Measurements from ENCODE around the gene ARMC12. TPM values are rescaled to one million over a fixed set of nuclear protein-coding genes. Genes with fewer than 3 reads are reported as not detected.

ARMC12 gene
- total and polyA plus RNA-seq, 2 of the 13 experiments (the other 11 are each of a cell fraction or from before 2014, with no cell fraction given), result 1.3 TPM; not detected in 1

GRCh38 chr6:35739645-35740524, 3.1 kb downstream of the ARMC12 start:
- DNase-seq (ENCODE audit: low spot score) (peak; percentile 94), ATAC-seq (peak; percentile 76), FAIRE-seq (peak; percentile 91)
- 44% methylated on average over 5 of the region's 5 CpGs for WGBS (ENCODE audit: low lambda C conversion rate)
- intact Hi-C loops (cut with micrococcal nuclease; ENCODE audit: unreplicated experiment), result loop anchor here (10.0 kb wide), 1 partner anchor 445 kb away; the partner anchor contains the start of gene DEF6
- Histone ChIP-seq H3K9ac (ENCODE audit: insufficient read depth, low read depth, low read length) (peak overlapping the region; percentile 58), H3K79me2 (ENCODE audit: insufficient read depth, low read length) (no peaks in the 10 kb centered on the region), H3K4me1 (ENCODE audit: insufficient read depth, low read length) (peaks cover 74% of the 10 kb centered on the region), H2AFZ (ENCODE audit: low read length) (peak overlapping the region; percentile 59), H3K4me2 (ENCODE audit: low read depth, low read length) (peak overlapping the region; percentile 74), H3K36me3 (replicated peaks in 1 of 2; ENCODE audit: control insufficient read depth in 1 of 2, insufficient read depth in 2 of 2, low read length in 2 of 2) (no peaks in the 10 kb centered on the region), H3K9me3 (ENCODE audit: low read length) (no peaks in the 10 kb centered on the region), H3K4me3 (replicated peaks in 1 of 3; ENCODE audit: insufficient read depth in 1 of 3, low read depth in 2 of 3, low read length in 3 of 3) (peak overlapping the region in 2 of 3 experiments; percentile 22 to 42; a peak in 4 of 6 replicates), H4K20me1 (ENCODE audit: insufficient read depth, low read length) (no peaks in the 10 kb centered on the region), H3K27ac (ENCODE audit: extremely low read length, insufficient read depth, low read length) (peak overlapping the region; percentile 79), H3K27me3 (ENCODE audit: control insufficient read depth in 1 of 2, insufficient read depth in 2 of 2, low read length in 2 of 2) (no peaks in the 10 kb centered on the region)
- POLR2A ChIA-PET, result interaction anchor here (0.8 to 1.2 kb wide), 6 partner anchors 14 to 267 kb away, joined by 3 to 8 read pairs (median 4); partner anchors contain the start of gene TEAD3
- BruUV-seq (replicated peaks), result no TSS peak
- in situ Hi-C loops (cut with HindIII; ENCODE audit: extremely low pct_ligation_motif_present, low pct_unique_long_range_greater_than_20kb), result loop anchor here (5.0 to 10.0 kb wide), 2 partner anchors 158 to 425 kb away; no protein-coding TSS in a partner anchor
- CTCF ChIA-PET (ENCODE audit: low intra/inter-chr PET ratio, low total read pairs), result interaction anchor here (1.1 kb wide), 1 partner anchor 156 kb away, joined by 3 read pairs; no protein-coding TSS in a partner anchor
- no peak; the same call in 1 of the 2 replicates for TF ChIP-seq RARA (CRISPR knock-in tag; IDR thresholded peaks at IDR 0.05)
- 0 out of 2 replicates have a peak, but pooled peaks have one; percentile 68 for TF ChIP-seq PPARG (CRISPR knock-in tag; conservative IDR thresholded peaks at IDR 0.05)
- TF ChIP-seq ZNF20 (CRISPR knock-in tag; IDR thresholded peaks at IDR 0.05), result no peak
- TF ChIP-seq RXRB (CRISPR knock-in tag; IDR thresholded peaks at IDR 0.05; ENCODE audit: borderline replicate concordance), result 0 out of 2 replicates have a peak, but pooled peaks have one; percentile 18
- TF ChIP-seq ETV5 (CRISPR knock-in tag; IDR thresholded peaks at IDR 0.05; ENCODE audit: borderline replicate concordance), result peak; percentile 69; the same call in 1 of the 2 replicates
- no peak for TF ChIP-seq ZNF564 (CRISPR knock-in tag; IDR thresholded peaks at IDR 0.05)
- TF ChIP-seq TSC22D2 (CRISPR knock-in tag; IDR thresholded peaks at IDR 0.05; ENCODE audit: borderline replicate concordance), result peak; percentile 5; the same call in 1 of the 2 replicates
- 0 out of 2 replicates have a peak, but pooled peaks have one; percentile 11 for TF ChIP-seq KDM2A (CRISPR knock-in tag; IDR thresholded peaks at IDR 0.05; ENCODE audit: borderline replicate concordance, low read depth)
- no peak for TF ChIP-seq HNRNPLL (IDR thresholded peaks at IDR 0.05; ENCODE audit: low read depth, low read length, poor library complexity, severe bottlenecking)
- TF ChIP-seq MTA1 (CRISPR knock-in tag; IDR thresholded peaks at IDR 0.05; ENCODE audit: borderline replicate concordance), result no peak
- TF ChIP-seq RBM22 (optimal IDR thresholded peaks at IDR 0.05; ENCODE audit: low read length), result no peak
- no peak for TF ChIP-seq MXD3 (CRISPR knock-in tag; IDR thresholded peaks at IDR 0.05)
- TF ChIP-seq CREB3 (CRISPR knock-in tag; IDR thresholded peaks at IDR 0.05), result 0 out of 2 replicates have a peak, but pooled peaks have one; percentile 39
- TF ChIP-seq ZNF337 (CRISPR knock-in tag; IDR thresholded peaks at IDR 0.05; ENCODE audit: borderline replicate concordance, low read depth), result no peak
- TF ChIP-seq ISX (CRISPR knock-in tag; conservative IDR thresholded peaks at IDR 0.05), result peak; percentile 83; the same call in 1 of the 2 replicates
- TF ChIP-seq ZNF329 (CRISPR knock-in tag; IDR thresholded peaks at IDR 0.05; ENCODE audit: low read depth), result no peak
- TF ChIP-seq ZNF224 (CRISPR knock-in tag; IDR thresholded peaks at IDR 0.05), result no peak
- TF ChIP-seq ZNF572 (CRISPR knock-in tag; IDR thresholded peaks at IDR 0.05), result no peak
- TF ChIP-seq MXD4 (CRISPR knock-in tag; IDR thresholded peaks at IDR 0.05), result peak; percentile 48; the same call in 1 of the 2 replicates
- no peak for TF ChIP-seq ZNF7 (CRISPR knock-in tag; IDR thresholded peaks at IDR 0.05)
- no peak for TF ChIP-seq ZBTB7B (CRISPR knock-in tag; IDR thresholded peaks at IDR 0.05)
- TF ChIP-seq ZNF253 (CRISPR knock-in tag; IDR thresholded peaks at IDR 0.05; ENCODE audit: borderline replicate concordance), result no peak
- 0 out of 2 replicates have a peak, but pooled peaks have one; percentile 22 for TF ChIP-seq ZNF317 (CRISPR knock-in tag; IDR thresholded peaks at IDR 0.05)
- TF ChIP-seq ZNF496 (CRISPR knock-in tag; IDR thresholded peaks at IDR 0.05; ENCODE audit: insufficient replicate concordance), result no peak

All from HepG2 (cell line).